Effector CD8-positive, alpha-beta T cell (primary cell): ENCODE data around the gene DNAAF1.

Experiments used
- DNase-seq: peaks from one replicate; lab custom pipeline; 2025; lab: John Stamatoyannopoulos, UW

DNAAF1 gene

DNA sequence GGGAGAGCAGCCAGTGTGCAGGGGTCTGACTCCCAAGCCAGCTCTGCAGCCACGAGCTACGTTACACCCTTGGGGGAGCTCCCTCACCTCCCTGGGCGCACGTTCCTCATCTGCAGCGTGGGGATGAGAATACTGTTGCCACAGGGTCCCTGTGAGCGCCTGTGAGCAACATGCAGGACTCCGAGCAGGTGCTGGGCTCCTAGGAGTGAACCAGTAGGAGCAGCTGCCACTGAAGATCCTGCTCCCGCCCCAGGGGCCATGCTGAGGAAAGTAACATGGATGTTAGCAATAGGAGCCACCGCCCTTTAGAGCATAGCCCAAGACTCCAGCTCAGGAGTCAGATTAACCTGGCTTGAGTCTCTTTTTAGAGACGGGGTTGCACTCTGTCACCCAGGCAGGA, 15.9 kb downstream of the DNAAF1 start:
- no peak for DNase-seq

DNA sequence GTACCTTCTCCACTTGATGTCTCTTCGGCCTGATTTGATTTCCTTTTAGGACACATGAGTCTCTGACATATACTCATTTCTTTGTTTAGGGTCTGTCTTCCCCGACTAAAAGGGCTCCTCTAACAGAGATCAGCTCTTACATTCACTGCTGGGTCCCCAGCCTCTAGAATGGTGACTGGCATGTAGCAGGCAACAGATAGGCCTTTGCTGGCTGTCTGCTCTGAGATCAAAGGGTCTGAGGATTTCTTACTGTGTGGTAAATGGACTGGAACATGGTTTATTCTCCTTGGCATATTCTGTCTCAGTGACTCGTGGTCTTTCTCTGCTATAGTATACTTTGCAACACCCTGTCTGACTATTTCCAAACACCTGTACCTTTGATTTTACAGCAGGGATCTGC, 16.7 kb downstream of the DNAAF1 start:
- no peak for DNase-seq

DNA sequence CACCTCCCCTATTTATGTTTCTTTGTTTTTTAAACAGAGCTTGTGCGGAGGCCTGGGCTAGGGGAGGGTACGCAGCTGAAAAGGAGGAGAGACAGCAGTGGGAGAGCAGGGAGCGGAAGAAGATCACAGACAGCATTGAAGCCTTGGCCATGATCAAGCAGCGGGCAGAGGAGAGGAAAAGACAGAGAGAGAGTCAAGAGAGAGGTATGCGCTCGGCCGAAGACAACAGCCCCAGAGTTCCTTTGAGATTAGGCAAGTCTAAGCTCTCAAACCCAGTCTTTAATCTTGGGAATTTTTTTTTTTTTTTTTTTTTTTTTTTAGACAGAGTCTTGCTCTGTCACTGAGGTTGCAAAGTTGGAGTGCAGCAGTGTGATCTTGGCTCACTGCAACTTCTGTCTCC, 20.6 kb downstream of the DNAAF1 start:
- DNase-seq = no peak

DNA sequence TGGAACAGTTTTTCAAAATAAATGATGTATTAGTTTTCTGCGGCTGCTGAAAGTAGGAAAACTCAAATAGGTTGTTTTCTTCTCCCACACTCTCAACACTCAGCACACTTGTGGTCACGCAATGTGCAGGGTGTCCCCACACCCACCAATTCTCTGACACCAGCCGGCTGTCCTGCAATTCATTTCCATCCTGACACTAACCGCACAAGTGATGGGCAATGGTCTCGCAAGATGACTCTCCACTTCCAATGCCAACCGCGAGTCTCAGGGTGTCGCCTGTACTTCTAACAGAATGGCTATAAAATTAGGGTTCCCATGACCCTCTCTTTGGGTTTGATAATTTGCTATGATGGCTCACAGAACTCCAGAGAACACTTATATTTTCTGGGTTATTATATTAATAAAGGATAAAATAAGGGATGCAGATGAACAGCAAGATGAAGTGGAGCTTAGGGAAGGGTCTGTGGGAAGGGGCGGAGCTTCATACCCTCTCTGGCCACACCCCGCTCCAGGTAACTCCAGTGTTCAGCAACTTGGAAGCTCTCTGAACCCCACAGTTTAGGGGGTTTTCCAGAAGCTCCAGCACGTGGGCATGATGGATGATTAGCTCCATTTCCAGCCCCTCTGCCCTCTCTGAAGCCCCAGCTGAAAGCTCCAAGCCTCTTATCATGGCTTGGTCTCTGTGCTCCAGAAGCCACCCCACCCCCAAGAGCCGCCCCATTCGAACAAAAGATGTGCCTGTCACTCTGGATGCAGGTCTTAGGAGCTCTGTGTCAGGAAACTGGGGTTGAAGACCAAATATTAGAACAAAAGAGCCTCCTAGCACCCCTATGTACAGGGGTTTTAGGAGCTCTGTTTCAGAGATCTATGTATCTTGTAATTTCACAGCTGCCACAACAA, 21.9 kb downstream of the DNAAF1 start:
- DNase-seq = no peak

DNA sequence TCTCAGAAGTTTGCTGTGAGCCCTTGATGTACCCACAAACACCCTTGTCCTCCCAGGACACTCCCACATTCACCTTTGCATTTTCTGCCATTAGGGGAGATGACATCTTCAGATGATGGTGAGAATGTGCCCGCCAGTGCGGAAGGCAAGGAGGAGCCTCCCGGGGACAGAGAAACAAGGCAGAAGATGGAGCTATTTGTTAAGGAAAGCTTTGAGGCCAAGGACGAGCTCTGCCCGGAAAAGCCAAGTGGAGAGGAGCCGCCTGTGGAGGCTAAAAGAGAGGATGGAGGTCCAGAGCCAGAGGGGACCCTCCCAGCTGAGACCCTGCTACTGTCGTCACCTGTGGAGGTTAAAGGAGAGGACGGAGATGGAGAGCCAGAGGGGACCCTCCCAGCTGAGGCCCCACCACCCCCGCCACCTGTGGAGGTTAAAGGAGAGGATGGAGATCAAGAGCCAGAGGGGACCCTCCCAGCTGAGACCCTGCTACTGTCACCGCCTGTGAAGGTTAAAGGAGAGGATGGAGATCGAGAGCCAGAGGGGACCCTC, 24.7 kb downstream of the DNAAF1 start:
- no peak for DNase-seq

DNA sequence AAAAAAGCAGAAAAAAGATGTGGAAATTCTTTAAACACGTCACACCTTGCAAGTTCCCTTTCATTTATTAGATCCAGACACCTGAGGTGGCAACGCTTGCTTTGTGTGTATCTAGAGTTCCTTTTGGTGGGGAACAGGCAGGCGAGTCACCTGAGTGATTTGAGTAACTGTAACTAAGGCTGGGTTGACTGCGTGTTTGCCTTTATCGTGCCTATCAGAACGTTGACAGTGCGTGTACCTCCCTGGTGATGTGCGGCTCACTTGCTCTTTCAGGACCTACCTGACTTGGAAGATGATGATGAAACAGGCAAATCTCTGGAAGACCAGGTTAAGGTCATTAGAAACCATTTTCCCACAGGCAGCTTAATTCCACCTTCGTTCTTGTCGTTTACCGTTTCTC, 29.3 kb downstream of the DNAAF1 start:
- DNase-seq = no peak

DNA sequence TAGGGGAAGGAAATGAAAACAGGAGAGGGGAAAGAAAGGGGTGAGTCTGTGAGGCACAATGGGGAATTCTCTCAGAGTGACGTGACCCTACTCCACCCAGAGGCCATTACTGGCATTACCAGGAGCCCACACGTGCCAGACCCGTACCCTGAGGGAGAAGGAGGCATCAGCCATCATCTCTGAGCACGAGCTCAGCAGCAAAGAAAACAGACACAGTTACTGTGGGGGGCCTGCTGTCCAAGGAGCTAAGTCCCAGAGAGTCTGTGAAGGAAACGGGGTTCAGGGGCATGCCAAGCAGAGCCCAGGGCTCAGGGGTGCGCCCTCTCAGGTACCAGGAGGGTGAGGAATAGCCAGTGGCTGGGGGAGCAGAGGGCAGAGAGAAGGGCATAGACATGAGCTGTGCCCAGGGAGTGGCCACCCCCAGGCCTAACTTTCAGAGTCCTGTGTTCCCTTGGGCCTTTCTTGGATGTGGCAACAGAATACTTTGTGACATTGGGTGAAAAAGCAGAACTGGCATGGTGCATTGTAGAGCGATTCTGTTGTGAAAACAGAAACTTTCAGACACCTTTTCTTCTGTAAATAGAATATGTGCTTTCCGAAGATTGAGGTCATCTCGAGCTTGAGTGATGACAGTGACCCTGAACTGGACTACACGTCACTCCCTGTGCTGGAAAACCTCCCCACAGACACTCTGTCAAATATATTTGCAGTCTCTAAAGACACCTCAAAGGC, 30.4 kb downstream of the DNAAF1 start:
- peak; percentile 27 for DNase-seq

DNA sequence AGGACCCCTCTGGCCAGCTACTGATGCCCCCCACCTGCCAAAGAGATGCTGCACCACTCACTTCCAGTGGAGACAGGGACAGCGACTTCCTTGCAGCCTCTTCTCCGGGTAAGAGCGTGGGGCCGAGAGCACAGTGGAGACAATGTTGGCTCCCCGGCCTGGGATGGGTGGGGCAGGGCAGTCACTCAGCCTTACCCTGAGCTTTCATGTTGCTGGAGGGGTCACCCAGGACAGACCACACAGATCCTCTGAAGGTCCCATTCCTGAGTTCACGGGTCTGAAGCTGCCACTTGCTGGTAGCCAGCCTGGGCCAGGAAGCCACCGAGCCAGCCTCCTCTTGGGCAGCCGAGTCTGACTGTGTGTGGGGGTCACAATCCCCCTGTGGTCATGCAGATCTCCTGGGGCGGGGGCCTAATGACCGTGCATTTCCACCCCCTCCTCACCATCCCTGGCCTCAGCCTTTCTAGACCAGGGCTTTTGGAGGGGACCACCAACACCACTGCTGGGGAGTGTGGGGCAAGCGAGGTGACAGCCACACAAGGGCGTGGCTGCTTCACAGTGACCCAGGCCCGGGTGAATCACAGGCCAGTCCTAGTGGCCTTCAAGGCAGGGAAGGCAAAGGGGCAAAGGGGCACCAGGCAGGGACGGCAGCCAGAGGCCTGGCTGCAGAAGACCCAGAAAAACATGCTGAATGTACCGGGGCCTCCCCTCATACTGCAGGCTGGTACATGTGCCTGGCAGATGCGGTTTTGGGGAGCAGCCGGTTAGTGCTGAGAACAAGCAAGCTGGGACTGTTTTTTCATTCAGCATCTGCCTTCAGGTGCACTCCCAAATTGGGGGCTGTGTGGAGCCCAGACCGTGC, 31.3 kb downstream of the DNAAF1 start:
- no peak for DNase-seq

DNA sequence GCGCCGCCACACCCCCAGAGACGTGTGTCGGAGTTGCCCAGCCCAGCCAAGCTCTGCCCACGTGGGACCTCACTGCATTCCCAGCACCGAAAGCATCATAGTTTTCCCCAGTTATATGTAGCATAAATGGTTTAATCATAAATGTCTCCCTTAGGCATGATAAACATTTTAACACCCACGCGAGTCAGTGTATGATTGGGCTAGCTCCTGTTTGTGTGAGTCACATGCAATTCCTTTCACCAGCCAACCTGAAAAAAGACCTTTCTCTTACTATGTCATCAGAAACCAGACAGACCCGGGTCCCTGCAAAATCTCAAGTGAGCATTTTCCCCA, 32.6 kb downstream of the DNAAF1 start:
- DNase-seq = no peak

DNA sequence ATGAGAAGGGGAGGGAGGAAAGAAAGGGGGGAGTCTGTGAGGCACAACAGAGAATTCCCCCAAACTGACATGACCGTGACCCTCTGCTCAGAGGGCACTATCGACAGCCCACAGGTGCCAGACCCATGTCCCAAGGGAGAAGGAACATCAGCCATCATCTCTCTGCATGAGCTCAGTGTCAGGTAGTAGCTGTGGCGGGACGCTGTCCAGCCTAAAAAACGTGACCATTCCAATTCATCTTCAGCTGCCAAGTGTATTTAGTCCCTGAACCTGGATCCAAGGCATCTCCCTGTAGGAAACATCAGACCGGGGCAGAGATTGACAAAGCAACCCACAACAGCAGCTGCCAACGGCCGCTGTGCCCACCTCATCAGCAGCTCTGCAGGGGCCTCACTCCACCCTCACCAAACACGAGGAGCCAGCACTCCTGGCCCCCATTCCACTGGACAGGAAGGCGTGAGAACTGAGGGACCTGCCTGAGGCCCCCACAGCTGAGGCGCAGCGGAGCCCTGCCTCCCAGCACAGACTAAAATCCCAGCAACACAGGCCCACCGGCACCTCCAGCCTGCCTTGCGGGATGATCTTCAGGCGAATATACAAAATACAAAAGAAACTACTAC, 33.1 kb downstream of the DNAAF1 start:
- DNase-seq = no peak

DNA sequence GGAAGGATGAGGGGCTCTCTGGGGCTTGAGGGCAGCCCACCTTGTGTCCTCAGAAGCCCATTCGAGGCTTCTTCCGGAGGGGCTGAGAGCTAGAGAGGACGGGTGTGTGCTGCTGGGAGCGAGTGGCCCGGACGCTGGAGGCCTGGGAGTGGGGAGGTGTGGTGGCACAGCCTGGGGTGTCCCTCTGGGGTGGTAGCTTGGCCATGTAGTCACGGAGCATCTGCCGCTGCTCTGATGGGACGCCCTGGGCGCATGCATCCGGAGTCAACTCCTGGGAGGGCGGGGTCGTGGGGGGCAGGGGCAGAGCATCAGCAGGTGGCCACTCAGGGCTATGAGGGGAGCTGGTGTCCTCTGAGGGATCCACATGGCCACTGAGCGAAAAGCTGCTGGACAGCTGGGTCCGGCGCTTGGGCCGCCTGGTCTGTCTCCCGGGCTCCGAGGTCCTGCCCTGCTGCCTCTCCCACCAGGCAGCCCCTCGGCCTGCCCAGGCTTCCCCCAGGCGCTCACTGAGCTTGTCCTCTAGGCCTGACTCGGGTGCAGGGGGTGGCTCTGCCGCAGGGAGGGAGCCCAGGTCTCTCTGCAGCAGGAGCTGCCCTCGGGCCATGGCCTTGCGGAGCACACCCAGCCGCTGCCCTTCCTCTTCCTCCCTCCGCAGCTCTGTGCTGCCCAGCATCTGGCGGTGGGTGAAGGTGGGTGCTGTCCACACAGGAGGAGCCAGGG, 33.9 kb downstream of the DNAAF1 start:
- no peak for DNase-seq

DNA sequence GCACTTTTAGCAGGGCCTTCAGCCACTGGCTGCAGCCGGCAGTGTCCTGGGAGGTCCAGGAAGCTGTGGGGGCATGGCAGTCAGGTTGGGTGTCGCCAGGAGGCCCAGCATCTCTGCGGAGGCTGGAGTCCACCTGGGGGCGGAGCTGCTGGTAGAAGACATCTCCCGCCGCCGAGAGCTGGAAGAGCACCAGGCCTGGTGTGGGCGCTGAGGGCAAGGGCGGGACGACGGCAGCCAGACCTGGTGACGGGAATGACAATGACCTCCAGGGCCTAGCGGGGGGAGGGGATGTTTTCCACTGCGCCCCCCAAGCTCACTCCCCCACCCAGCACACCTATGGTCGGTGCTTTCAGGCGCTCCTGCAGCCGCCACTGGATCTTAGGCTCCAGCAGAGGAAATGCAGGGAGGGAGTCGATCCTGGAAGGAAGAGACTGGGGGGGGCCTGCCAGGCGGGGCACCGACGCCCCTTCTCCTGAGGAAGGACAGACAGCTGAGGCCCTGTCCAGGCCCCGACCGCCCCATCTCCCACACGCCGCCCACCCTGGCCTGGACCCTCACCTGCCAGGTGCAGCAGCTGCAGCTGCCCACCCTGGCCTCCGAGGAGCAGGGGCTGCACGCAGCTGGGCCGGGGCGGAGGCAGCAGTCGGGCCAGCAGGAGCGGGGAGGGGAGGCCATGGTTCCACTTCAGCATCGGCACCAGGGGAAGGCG, 34.7 kb downstream of the DNAAF1 start:
- no peak for DNase-seq

DNA sequence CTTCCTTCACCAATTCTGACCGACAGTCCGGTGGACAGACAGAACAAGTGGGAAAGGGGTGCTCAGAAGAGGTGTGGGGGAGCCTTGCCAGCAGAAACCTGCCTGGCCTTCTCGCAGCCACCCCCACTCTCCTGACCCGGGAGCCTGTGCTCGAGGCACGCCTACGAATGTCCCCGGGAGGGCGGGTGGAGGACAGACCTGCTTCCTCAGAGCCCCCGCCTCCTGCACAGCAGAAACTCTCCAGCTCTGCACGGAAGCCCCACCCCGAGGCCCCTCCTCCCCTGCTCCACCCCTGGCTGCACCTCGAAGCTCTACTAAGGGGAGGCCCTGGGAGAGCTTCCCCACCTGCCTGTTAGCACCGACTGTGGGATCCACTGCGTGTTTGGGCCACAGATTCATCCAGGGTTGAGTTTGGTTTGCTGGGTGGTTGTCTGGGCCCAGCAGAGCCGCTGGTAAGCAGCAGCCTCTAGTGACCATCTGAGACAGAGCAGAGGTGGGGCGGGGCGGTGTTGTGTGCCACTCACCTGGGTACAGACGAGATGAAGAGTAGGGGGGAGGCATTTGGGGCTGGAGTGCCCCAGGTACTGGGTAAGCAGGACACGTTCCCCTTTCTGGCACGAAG, 35.5 kb downstream of the DNAAF1 start:
- DNase-seq = no peak

DNA sequence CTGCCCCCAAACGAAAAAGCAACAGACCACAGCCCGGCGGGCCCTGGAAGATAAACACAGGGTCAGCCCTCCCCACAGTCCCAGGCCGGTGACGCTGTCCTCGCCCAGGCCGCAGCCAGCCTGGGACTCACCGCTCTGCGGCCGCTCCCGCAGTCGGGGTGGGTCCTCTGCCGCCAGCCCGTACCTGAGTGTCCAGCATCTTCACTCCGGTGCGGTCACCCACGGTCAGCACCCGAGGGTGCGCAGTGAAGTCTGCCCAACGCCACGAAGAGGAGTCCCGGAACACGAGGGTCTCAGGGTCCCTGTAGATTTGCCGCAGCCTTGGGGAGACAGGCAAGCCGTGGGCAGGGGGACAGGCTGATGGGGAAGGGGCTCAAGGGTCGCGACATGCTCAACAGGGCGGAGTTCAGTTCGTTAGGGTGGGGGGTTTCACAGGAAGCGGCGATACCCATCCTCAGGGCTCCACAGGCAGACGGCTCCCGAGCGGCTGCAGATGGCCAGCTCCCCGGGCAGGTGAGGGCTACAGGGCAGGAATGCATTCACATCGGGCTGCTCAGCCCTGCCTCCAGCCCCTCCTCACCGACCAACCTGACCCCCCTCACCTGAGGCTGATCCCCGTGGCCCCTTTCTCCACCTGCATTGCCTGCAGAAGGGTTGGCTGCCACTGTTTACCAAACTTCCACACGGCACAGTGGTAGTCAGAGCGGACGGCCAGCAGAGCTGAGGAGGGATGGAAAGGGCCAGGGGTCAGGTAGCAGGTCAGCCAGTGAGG, 36.2 kb downstream of the DNAAF1 start:
- DNase-seq = no peak

DNA sequence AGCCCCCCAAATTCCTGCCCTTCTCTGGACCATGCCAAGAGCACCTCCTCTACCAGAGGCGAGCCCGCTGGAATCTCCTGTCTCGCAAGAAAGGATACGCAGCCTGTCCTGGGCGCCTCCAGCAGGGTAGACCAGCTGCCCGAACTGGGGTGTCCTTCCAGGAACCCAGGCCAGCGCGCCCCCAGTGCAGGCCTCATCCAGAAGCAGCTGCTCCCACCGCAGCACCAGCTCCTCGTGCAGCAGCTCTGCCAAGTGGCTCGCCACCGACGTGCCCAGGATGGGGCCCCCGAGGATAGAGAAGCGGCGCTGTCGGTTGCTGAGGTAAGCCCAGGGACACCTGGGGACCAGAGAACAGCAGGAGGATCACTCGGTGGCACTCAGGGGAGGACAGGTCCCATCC, 37.0 kb downstream of the DNAAF1 start:
- DNase-seq = no peak

DNA sequence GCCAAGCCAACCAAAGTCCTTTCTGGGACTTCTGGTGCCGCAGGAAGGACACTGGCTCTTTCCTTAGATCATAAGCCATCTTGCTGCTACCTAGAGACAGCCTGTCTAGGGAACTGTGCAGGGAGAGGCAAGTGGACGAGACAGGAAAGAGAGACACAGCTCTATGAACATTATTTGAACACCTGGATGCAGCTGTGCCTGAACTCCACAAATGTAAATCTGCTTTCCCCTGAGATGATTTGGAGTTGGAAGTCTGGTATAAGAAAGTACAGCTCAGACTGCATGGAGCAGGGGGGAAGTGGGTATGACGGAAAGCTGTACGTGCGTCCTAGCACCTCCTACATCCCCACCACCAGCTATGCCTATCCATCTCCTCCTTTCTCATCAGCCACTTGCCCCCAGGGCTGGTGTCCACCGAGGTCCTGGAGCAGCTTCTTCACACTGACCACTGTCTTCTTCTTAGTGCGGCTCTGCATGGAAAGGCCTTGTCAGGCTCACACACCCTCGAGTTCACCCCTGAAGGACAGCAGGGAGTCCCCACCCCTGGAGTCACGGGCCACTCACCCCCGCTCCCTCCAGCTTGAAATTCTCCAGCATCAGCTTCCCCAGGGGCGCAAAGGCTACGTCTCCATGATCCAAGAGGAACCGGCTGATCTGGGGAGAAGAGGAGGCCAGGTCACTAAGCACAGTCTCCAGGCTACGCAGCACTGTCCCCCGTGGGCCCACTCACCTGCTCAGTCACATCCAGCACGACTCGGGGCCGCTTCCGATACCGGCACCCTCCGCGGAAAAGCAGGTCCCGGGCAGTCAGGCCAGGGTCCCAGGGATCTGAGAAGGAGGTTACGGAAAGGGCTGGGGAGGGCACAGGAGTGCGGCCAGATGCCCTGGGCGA, 37.8 kb downstream of the DNAAF1 start:
- no peak for DNase-seq

DNA sequence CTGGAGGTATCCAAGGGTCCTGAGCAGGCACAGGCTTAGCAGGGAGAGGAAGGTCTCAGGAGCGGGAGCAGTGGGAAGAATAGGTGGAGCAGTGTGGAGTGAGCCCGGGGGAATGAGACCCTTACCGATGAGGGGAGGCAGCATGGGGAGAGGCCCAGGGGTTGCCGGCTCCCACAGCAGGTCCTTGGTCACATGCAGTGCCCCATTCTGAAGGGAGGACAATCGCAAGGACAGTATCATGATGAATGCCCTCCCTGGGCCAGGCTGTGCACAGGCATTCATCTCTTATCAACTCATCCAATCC, 38.4 kb downstream of the DNAAF1 start:
- no peak for DNase-seq

DNA sequence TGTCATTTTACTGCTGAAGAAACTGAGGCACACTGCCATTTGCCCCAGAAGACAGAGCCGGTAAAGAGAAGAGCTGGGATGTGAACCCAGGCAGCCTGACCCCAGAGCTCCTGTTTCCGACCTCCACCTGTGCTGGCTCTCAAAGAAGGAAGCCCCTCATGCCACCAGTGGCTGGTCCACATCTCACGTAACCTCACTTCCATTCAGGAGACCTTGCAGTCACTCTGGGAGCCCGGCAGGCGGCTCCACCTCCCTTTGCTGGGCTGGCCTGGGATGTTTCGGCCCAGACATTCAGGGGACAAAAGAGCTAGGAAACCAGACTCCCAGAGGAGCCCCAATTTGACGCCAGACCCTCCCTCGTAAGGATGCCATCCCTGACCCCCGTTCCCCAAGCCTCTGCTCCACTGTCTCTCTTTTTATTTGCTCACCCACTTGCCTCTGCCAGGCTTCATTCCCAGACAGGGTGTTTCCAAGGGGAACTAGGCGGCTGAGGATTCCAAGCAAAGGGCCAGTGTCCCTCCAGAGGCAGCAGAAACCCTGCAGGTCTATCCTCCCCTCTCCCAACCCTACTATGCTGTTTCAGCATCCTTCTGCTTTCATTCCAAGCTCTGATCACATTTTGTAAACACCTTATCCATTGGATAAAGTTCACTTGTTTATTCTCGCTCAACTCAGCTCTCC, 38.9 kb downstream of the DNAAF1 start:
- DNase-seq = no peak
